Astrocyte (in vitro differentiated cells and primary cell): ENCODE measurements around the gene GOLGA8B. TPM values are rescaled to one million over a fixed set of nuclear protein-coding genes. Genes with fewer than 3 reads are reported as not detected.

Experiments
- DNase-seq: peaks from one replicate; pipeline ENCODE4 v3.0.0-alpha.2; 2010; ENCODE audit warnings: low read depth
- FAIRE-seq: peaks from 2 replicates; lab custom pipeline; 2011; peaks lifted over from hg19 to GRCh38; lab: Jason Lieb, UNC
- H2AFZ ChIP-seq: 2 replicates; pipeline ENCODE4 v1.6.0; 2012; ENCODE audit warnings: low read depth, low read length, inconsistent platforms
- H3K27ac ChIP-seq: 2 replicates; pipeline ENCODE4 v1.5.1; 2011; ENCODE audit warnings: low read depth, low read length, inconsistent platforms
- H3K27me3 ChIP-seq: 2 replicates; pipeline ENCODE4 v1.6.0; 2011; ENCODE audit warnings: low read length, inconsistent platforms; ENCODE audit not compliant: insufficient read depth
- H3K36me3 ChIP-seq: 2 replicates; pipeline ENCODE4 v1.5.1; 2011; ENCODE audit warnings: low read length, inconsistent platforms; ENCODE audit not compliant: insufficient read depth
- H3K4me1 ChIP-seq: 2 replicates; pipeline ENCODE4 v1.5.1; 2011; ENCODE audit warnings: low read length, inconsistent platforms; ENCODE audit not compliant: insufficient read depth
- H3K4me2 ChIP-seq: 2 replicates; pipeline ENCODE4 v1.6.0; 2012; ENCODE audit warnings: low read length, inconsistent platforms
- H3K4me3 ChIP-seq: 2 replicates; pipeline ENCODE4 v1.5.1; 2011; ENCODE audit warnings: low read depth, mild to moderate bottlenecking, low read length, inconsistent platforms; ENCODE audit not compliant: insufficient read depth
- H3K79me2 ChIP-seq: 2 replicates; pipeline ENCODE4 v1.6.0; 2012; ENCODE audit warnings: mild to moderate bottlenecking, low read length, inconsistent platforms; ENCODE audit not compliant: insufficient read depth
- H3K9ac ChIP-seq: 2 replicates; pipeline ENCODE4 v1.6.0; 2012; ENCODE audit warnings: mild to moderate bottlenecking, low read length, inconsistent platforms
- H3K9me3 ChIP-seq: 2 replicates; pipeline ENCODE4 v1.5.1; 2012; ENCODE audit warnings: low read depth, mild to moderate bottlenecking, low read length, inconsistent platforms; ENCODE audit not compliant: insufficient read depth
- H4K20me1 ChIP-seq: 2 replicates; pipeline ENCODE4 v1.6.0; 2012; ENCODE audit warnings: low read length, inconsistent platforms; ENCODE audit not compliant: insufficient read depth
- H3K27ac Mint-ChIP-seq: one replicate; pipeline ENCODE4 v1.8.0; 2021; ENCODE audit warnings: mild to moderate bottlenecking, mixed read lengths; ENCODE audit not compliant: unreplicated experiment
- H3K27me3 Mint-ChIP-seq: one replicate; pipeline ENCODE4 v1.8.0; 2021; ENCODE audit warnings: low read depth, mixed read lengths; ENCODE audit not compliant: unreplicated experiment
- H3K36me3 Mint-ChIP-seq: one replicate; pipeline ENCODE4 v1.8.0; 2021; ENCODE audit warnings: low read depth, mixed read lengths; ENCODE audit not compliant: unreplicated experiment
- H3K4me1 Mint-ChIP-seq: one replicate; pipeline ENCODE4 v1.8.0; 2021; ENCODE audit warnings: low read depth, mixed read lengths; ENCODE audit not compliant: unreplicated experiment
- H3K4me3 Mint-ChIP-seq: one replicate; pipeline ENCODE4 v1.8.0; 2021; ENCODE audit warnings: mild to moderate bottlenecking, moderate library complexity, mixed read lengths; ENCODE audit not compliant: unreplicated experiment
- H3K9me3 Mint-ChIP-seq: one replicate; pipeline ENCODE4 v1.8.0; 2021; ENCODE audit warnings: mild to moderate bottlenecking, mixed read lengths; ENCODE audit not compliant: unreplicated experiment
- CTCF ChIP-seq: IDR thresholded peaks from 2 replicates; pipeline ENCODE4 v1.5.1; 2011; ENCODE audit warnings: low read depth, mild to moderate bottlenecking, inconsistent platforms, low read length, moderate library complexity; ENCODE audit not compliant: insufficient read depth
- EZH2 ChIP-seq: IDR thresholded peaks from 2 replicates; pipeline ENCODE4 v1.6.1; 2012; ENCODE audit warnings: mild to moderate bottlenecking, low read length, inconsistent platforms; ENCODE audit not compliant: insufficient read depth
- total RNA-seq: library from RNA; stranded (reverse); gene quantifications from 2 replicates; pipeline ENCODE4 v1.2.1, GENCODE V29; 2021

Gene GOLGA8B
- total RNA-seq, 1 donor from 2014 or later: 55.8 TPM

GRCh38 chr15:34620142-34620541 lies 36.7 kb upstream of the GOLGA8B start:
- no peak overlapping the region for H3K27ac ChIP-seq
- Mint-ChIP-seq H3K27me3 (no peaks in the 10 kb centered on the region), H3K36me3 (no peaks in the 10 kb centered on the region)

GRCh38 chr15:34619151-34619550 lies 35.7 kb upstream of the GOLGA8B start:
- Histone ChIP-seq H3K9ac (no peak overlapping the region), H3K4me3 (no peak overlapping the region), H2AFZ (no peak overlapping the region), H3K27me3 (peaks cover 8% of the 10 kb centered on the region), H3K9me3 (no peaks in the 10 kb centered on the region), H3K79me2 (no peaks in the 10 kb centered on the region), H3K4me1 (no peaks in the 10 kb centered on the region), H3K4me2 (no peak overlapping the region), H3K27ac (no peak overlapping the region), H4K20me1 (no peaks in the 10 kb centered on the region), H3K36me3 (no peaks in the 10 kb centered on the region)
- Mint-ChIP-seq H3K9me3 (no peaks in the 10 kb centered on the region), H3K4me1 (peaks cover 6% of the 10 kb centered on the region), H3K27ac (no peak overlapping the region), H3K27me3 (no peaks in the 10 kb centered on the region), H3K36me3 (no peaks in the 10 kb centered on the region), H3K4me3 (no peak overlapping the region)
- FAIRE-seq: no peak
- TF ChIP-seq EZH2 (no peak), CTCF (no peak)
- no peak for DNase-seq

More at GRCh38 chr15:34620142-34620541, 36.7 kb upstream of the GOLGA8B start:
- no peaks in the 10 kb centered on the region for H3K79me2 ChIP-seq
- H3K4me3 Mint-ChIP-seq: no peak overlapping the region
- H4K20me1 ChIP-seq: no peaks in the 10 kb centered on the region
- peaks cover 6% of the 10 kb centered on the region for H3K4me1 Mint-ChIP-seq
- H3K27me3 ChIP-seq: peaks cover 8% of the 10 kb centered on the region
- no peaks in the 10 kb centered on the region for H3K9me3 ChIP-seq
- H3K9me3 Mint-ChIP-seq: no peaks in the 10 kb centered on the region
- H3K36me3 ChIP-seq: no peaks in the 10 kb centered on the region
- no peak overlapping the region for H3K4me3 ChIP-seq
- no peak for TF ChIP-seq EZH2
- TF ChIP-seq CTCF: no peak
- no peak overlapping the region for H3K9ac ChIP-seq
- DNase-seq: no peak
- no peak for FAIRE-seq
- H3K4me2 ChIP-seq: no peak overlapping the region
- H3K27ac Mint-ChIP-seq: no peak overlapping the region
- no peak overlapping the region for H2AFZ ChIP-seq
- no peaks in the 10 kb centered on the region for H3K4me1 ChIP-seq

GRCh38 chr15:34618073-34618472 lies 34.6 kb upstream of the GOLGA8B start:
- H3K27ac ChIP-seq: no peak overlapping the region
- no peaks in the 10 kb centered on the region for H3K36me3 ChIP-seq
- H3K9ac ChIP-seq: no peak overlapping the region
- no peak overlapping the region for H3K4me3 Mint-ChIP-seq
- H2AFZ ChIP-seq: no peak overlapping the region
- H3K27me3 Mint-ChIP-seq: peaks cover 5% of the 10 kb centered on the region
- H3K36me3 Mint-ChIP-seq: no peaks in the 10 kb centered on the region
- DNase-seq (no peak), FAIRE-seq (no peak)
- H3K4me1 ChIP-seq: no peaks in the 10 kb centered on the region
- H4K20me1 ChIP-seq: no peaks in the 10 kb centered on the region
- H3K79me2 ChIP-seq: no peaks in the 10 kb centered on the region
- H3K9me3 ChIP-seq: no peaks in the 10 kb centered on the region
- no peaks in the 10 kb centered on the region for H3K9me3 Mint-ChIP-seq
- peaks cover 6% of the 10 kb centered on the region for H3K4me1 Mint-ChIP-seq
- no peak overlapping the region for H3K27ac Mint-ChIP-seq
- H3K27me3 ChIP-seq: peaks cover 12% of the 10 kb centered on the region
- H3K4me2 ChIP-seq: no peak overlapping the region
- TF ChIP-seq EZH2 (no peak), CTCF (no peak)
- no peak overlapping the region for H3K4me3 ChIP-seq
